Parathyroid adenoma (tissue), 2 donors: ENCODE data around the gene TIFAB.
"Not testable (repeated sequence)": the region's sequence is repeated elsewhere in the genome, so short reads cannot be mapped to it uniquely, and the experiment has no call there.

ENCODE experiments used
- H2AFZ ChIP-seq: fragments of 300-600 bp; sonication (generic); one replicate; pipeline ENCODE4 v1.7.0; 2017; ENCODE audit warnings: antibody characterized with exemption, mild to moderate bottlenecking
- H3K27ac ChIP-seq: fragments of 300-600 bp; sonication (generic); one replicate; pipeline ENCODE4 v1.7.0; 2017
- H3K27me3 ChIP-seq: fragments of 300-600 bp; sonication (generic); one replicate; pipeline ENCODE4 v1.7.0; 2017; ENCODE audit warnings: low read length; ENCODE audit not compliant: control insufficient read depth, insufficient read depth
- H3K36me3 ChIP-seq: fragments of 300-600 bp; sonication (generic); one replicate; pipeline ENCODE4 v1.7.0; 2017; ENCODE audit warnings: low read length; ENCODE audit not compliant: control insufficient read depth, insufficient read depth
- H3K4me1 ChIP-seq: fragments of 300-600 bp; sonication (generic); one replicate; pipeline ENCODE4 v1.7.0; 2017; ENCODE audit warnings: control low read depth
- H3K4me2 ChIP-seq: fragments of 300-600 bp; sonication (generic); one replicate; pipeline ENCODE4 v1.7.0; 2017; ENCODE audit warnings: low read length
- H3K4me3 ChIP-seq: fragments of 300-600 bp; sonication (generic); one replicate; pipeline ENCODE4 v1.7.0; 2017; ENCODE audit warnings: low read depth, low read length
- H3K79me2 ChIP-seq: fragments of 300-600 bp; sonication (generic); one replicate; pipeline ENCODE4 v1.7.0; 2017; ENCODE audit warnings: control low read depth
- H3K9ac ChIP-seq: fragments of 300-600 bp; sonication (generic); one replicate; pipeline ENCODE4 v1.7.0; 2017; ENCODE audit warnings: mild to moderate bottlenecking
- H3K9me3 ChIP-seq: fragments of 300-600 bp; sonication (generic); one replicate; pipeline ENCODE4 v1.7.0; 2017; ENCODE audit warnings: low read length; ENCODE audit not compliant: control insufficient read depth
- TF ChIP-seq, protein P1 (sequence below): fragments of 300-600 bp; sonication (generic); IDR thresholded peaks from one replicate; pipeline ENCODE4 v1.7.0; 2017; ENCODE audit warnings: antibody characterized with exemption, mild to moderate bottlenecking
- donor health status: primary hyperparathyroidism.

Gene TIFAB, protein sequence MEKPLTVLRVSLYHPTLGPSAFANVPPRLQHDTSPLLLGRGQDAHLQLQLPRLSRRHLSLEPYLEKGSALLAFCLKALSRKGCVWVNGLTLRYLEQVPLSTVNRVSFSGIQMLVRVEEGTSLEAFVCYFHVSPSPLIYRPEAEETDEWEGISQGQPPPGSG

GRCh38 chr5:135452321-135453030, at the start of gene TIFAB:
TSS of gene TIFAB (minus strand) at chr5:135452351. CDS start at chr5:135449939, 2,412 bp downstream.
- TF ChIP-seq, protein P1, sequence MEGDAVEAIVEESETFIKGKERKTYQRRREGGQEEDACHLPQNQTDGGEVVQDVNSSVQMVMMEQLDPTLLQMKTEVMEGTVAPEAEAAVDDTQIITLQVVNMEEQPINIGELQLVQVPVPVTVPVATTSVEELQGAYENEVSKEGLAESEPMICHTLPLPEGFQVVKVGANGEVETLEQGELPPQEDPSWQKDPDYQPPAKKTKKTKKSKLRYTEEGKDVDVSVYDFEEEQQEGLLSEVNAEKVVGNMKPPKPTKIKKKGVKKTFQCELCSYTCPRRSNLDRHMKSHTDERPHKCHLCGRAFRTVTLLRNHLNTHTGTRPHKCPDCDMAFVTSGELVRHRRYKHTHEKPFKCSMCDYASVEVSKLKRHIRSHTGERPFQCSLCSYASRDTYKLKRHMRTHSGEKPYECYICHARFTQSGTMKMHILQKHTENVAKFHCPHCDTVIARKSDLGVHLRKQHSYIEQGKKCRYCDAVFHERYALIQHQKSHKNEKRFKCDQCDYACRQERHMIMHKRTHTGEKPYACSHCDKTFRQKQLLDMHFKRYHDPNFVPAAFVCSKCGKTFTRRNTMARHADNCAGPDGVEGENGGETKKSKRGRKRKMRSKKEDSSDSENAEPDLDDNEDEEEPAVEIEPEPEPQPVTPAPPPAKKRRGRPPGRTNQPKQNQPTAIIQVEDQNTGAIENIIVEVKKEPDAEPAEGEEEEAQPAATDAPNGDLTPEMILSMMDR = no peak
- no peak within 1 kb of the TSS for H3K4me3 ChIP-seq
- H3K27ac ChIP-seq = no peak within 1 kb of the TSS
- H3K79me2 ChIP-seq = no peaks in the 10 kb centered on the region
- H3K4me1 ChIP-seq = no peaks in the 10 kb centered on the region
- no peak within 1 kb of the TSS for H2AFZ ChIP-seq
- no peaks in the 10 kb centered on the region for H3K27me3 ChIP-seq
- H3K9me3 ChIP-seq = no peaks in the 10 kb centered on the region
- no peak within 1 kb of the TSS for H3K4me2 ChIP-seq
- no peaks in the 10 kb centered on the region for H3K36me3 ChIP-seq
- H3K9ac ChIP-seq = no peak within 1 kb of the TSS

DNA sequence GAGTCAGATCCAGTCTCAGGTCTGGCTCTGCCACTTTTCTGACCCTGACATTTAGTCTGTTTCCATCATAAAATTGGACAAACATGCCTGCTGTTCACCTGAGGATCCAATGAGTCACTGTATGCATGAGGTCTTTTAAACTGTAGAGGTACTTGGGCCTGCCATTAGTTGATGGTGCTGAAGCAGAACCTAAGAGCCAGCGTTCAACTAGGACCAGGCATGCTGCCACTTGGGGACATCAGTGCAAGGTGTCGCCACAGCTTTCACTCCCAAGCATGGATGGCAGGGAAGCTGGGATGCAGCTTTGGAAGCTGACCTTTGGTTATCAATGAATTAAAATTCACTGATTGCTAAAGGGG, 46.5 kb upstream of the TIFAB start:
- Histone ChIP-seq H3K9ac (no peak overlapping the region), H3K79me2 (no peaks in the 10 kb centered on the region), H3K9me3 (no peaks in the 10 kb centered on the region), H3K4me1 (no peaks in the 10 kb centered on the region), H3K27me3 (no peaks in the 10 kb centered on the region), H2AFZ (no peak overlapping the region), H3K27ac (no peak overlapping the region), H3K4me3 (no peak overlapping the region), H3K36me3 (no peaks in the 10 kb centered on the region), H3K4me2 (no peak overlapping the region)
- TF ChIP-seq, protein P1 = no peak

DNA sequence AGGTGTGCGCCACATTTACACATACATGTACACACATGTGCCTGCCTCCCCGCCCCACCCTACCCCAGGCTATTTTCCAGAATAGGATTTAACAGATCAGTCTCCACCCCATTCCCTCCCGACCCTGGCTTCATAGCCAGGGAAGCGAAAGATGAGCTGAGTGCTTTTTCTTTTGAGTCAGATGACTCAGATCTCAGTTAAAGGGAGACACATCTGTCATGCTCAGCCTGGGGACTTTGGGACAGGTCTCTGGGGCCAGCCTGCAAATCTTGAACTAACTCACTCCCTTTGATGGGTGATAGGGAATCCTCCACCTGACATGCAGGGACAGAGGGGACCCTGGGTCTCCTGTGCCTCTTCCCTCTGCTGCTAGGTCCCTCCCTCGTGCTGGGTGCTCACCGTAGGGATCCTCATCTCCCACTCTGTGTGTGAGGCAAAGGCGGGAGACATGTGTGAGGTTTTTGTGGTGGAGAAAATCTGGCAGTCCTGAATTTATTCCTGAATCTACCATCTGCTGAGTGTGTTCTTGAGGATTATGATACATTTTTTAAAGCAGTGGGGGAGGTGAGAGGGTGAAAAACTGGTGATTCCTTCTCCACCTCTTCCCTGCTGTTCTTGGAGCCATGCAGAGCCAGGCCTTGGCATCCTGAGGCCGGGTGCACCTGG, 46.0 kb upstream of the TIFAB start:
- no peak overlapping the region for H3K9ac ChIP-seq
- H3K4me2 ChIP-seq = no peak overlapping the region
- H3K4me1 ChIP-seq = no peaks in the 10 kb centered on the region
- no peaks in the 10 kb centered on the region for H3K27me3 ChIP-seq
- no peaks in the 10 kb centered on the region for H3K9me3 ChIP-seq
- no peak overlapping the region for H2AFZ ChIP-seq
- H3K79me2 ChIP-seq = no peaks in the 10 kb centered on the region
- no peak overlapping the region for H3K4me3 ChIP-seq
- H3K36me3 ChIP-seq = no peaks in the 10 kb centered on the region
- H3K27ac ChIP-seq = no peak overlapping the region
- TF ChIP-seq, protein P1 = no peak

DNA sequence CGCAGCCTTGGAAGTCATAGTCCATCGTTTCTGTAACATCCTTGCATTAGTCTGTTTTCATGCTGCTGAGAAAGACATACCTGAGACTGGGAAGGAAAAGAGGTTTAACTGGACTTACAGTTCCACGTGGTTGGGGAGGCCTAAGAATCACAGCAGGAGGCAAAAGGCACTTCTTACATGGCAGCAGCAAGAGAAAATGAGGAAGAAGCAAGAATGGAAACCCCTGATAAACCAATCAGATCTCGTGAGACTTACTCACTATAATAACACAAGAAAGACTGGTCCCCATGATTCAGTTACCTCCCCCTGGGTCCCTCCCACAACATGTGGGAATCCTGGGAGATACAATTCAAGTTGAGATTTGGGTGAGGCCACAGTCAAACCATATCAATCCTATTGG, 43.4 kb upstream of the TIFAB start:
- not testable (repeated sequence) for H3K36me3 ChIP-seq, H3K79me2 ChIP-seq, H3K4me2 ChIP-seq, H2AFZ ChIP-seq, H3K27me3 ChIP-seq, H3K27ac ChIP-seq, H3K9me3 ChIP-seq, H3K4me3 ChIP-seq, H3K9ac ChIP-seq, H3K4me1 ChIP-seq

DNA sequence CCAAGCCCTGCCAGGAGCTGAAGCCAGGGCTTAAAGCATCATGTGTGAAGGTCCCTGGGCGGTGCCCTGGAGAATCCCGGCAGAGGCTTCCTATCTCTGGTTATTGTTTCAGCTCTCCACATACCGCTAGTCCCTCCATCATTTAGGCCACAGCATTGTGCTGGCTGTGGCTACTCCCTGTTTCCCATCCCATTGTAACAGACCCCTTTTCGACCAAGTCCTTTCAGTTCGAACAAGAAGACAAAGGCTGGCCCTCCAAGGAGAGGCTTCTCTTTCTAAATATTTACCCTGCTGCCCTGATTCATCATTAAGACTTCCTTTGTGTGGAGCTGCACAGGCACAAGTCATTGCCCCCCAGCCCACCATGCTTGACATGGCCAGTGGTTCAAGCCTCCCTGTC, 42.0 kb upstream of the TIFAB start:
- TF ChIP-seq, protein P1 = no peak
- Histone ChIP-seq H3K27ac (no peak overlapping the region), H3K4me2 (no peak overlapping the region), H3K9ac (no peak overlapping the region), H3K4me1 (peaks cover 11% of the 10 kb centered on the region), H3K27me3 (peaks cover 4% of the 10 kb centered on the region), H3K79me2 (no peaks in the 10 kb centered on the region), H3K9me3 (no peaks in the 10 kb centered on the region), H3K36me3 (no peaks in the 10 kb centered on the region), H2AFZ (no peak overlapping the region), H3K4me3 (no peak overlapping the region)
